ENCODE measurements around the gene NUP205.

Gene NUP205

GRCh38 chr7:135658564-135658963, 100.8 kb downstream of the NUP205 start:
- H2AFZ ChIP-seq (ENCODE audit: low read depth), result no peak overlapping the region
- no peak overlapping the region for H3K4me3 ChIP-seq (IDR thresholded peaks at IDR 0.05; ENCODE audit: insufficient read depth, low read depth, low read length)
- peaks cover 11% of the 10 kb centered on the region; the same call in 1 of the 2 replicates for H3K79me2 ChIP-seq (ENCODE audit: insufficient read depth, low read depth)
- no peak for TF ChIP-seq CTCF (conservative IDR thresholded peaks at IDR 0.05; ENCODE audit: low read depth, low read length)
- H3K27me3 ChIP-seq (ENCODE audit: insufficient read depth, low read depth), result no peaks in the 10 kb centered on the region
- H3K9ac ChIP-seq, result no peak overlapping the region
- H3K27ac ChIP-seq, result no peak overlapping the region
- no peaks in the 10 kb centered on the region for H4K20me1 ChIP-seq (ENCODE audit: insufficient read depth)
- no peaks in the 10 kb centered on the region for H3K36me3 ChIP-seq (ENCODE audit: insufficient read depth)
- no peak overlapping the region for H3K4me2 ChIP-seq
- H3K4me1 ChIP-seq (ENCODE audit: low read depth, poor library complexity, severe bottlenecking), result peaks cover 10% of the 10 kb centered on the region

GRCh38 chr7:135659159-135659846, 101.6 kb downstream of the NUP205 start:
- peaks cover 16% of the 10 kb centered on the region; the same call in 1 of the 2 replicates for H3K79me2 ChIP-seq (ENCODE audit: insufficient read depth, low read depth)
- no peaks in the 10 kb centered on the region for H3K27me3 ChIP-seq (ENCODE audit: insufficient read depth, low read depth)
- no peaks in the 10 kb centered on the region for H3K36me3 ChIP-seq (ENCODE audit: insufficient read depth)
- no peak overlapping the region for H3K9ac ChIP-seq
- H3K27ac ChIP-seq, result no peak overlapping the region
- no peak overlapping the region for H3K4me3 ChIP-seq (IDR thresholded peaks at IDR 0.05; ENCODE audit: insufficient read depth, low read depth, low read length)
- TF ChIP-seq CTCF (conservative IDR thresholded peaks at IDR 0.05; ENCODE audit: low read depth, low read length), result no peak
- H2AFZ ChIP-seq (ENCODE audit: low read depth), result no peak overlapping the region
- H4K20me1 ChIP-seq (ENCODE audit: insufficient read depth), result no peaks in the 10 kb centered on the region
- H3K4me1 ChIP-seq (ENCODE audit: low read depth, poor library complexity, severe bottlenecking), result peaks cover 12% of the 10 kb centered on the region
- no peak overlapping the region for H3K4me2 ChIP-seq

GRCh38 chr7:135661311-135662122, 103.8 kb downstream of the NUP205 start:
- peaks cover 12% of the 10 kb centered on the region for H3K4me1 ChIP-seq (ENCODE audit: low read depth, poor library complexity, severe bottlenecking)
- no peak overlapping the region for H3K27ac ChIP-seq
- H3K9ac ChIP-seq, result peak overlapping the region; percentile 76; the same call in 1 of the 2 replicates
- H3K4me3 ChIP-seq (IDR thresholded peaks at IDR 0.05; ENCODE audit: insufficient read depth, low read depth, low read length), result no peak overlapping the region
- H3K4me2 ChIP-seq, result peak overlapping the region; percentile 39
- H2AFZ ChIP-seq (ENCODE audit: low read depth), result peak overlapping the region; percentile 85
- no peaks in the 10 kb centered on the region for H4K20me1 ChIP-seq (ENCODE audit: insufficient read depth)
- no peaks in the 10 kb centered on the region for H3K27me3 ChIP-seq (ENCODE audit: insufficient read depth, low read depth)
- H3K36me3 ChIP-seq (ENCODE audit: insufficient read depth), result no peaks in the 10 kb centered on the region
- TF ChIP-seq CTCF (conservative IDR thresholded peaks at IDR 0.05; ENCODE audit: low read depth, low read length), result no peak
- peaks cover 27% of the 10 kb centered on the region; the same call in 1 of the 2 replicates for H3K79me2 ChIP-seq (ENCODE audit: insufficient read depth, low read depth)

GRCh38 chr7:135662123-135662372, 104.3 kb downstream of the NUP205 start:
- Histone ChIP-seq H4K20me1 (ENCODE audit: insufficient read depth) (no peaks in the 10 kb centered on the region), H3K4me2 (peak overlapping the region; percentile 39), H2AFZ (ENCODE audit: low read depth) (peak overlapping the region; percentile 85), H3K79me2 (ENCODE audit: insufficient read depth, low read depth) (peaks cover 31% of the 10 kb centered on the region; the same call in 1 of the 2 replicates), H3K27me3 (ENCODE audit: insufficient read depth, low read depth) (no peaks in the 10 kb centered on the region), H3K4me3 (IDR thresholded peaks at IDR 0.05; ENCODE audit: insufficient read depth, low read depth, low read length) (peak overlapping the region; percentile 84), H3K9ac (peak overlapping the region; percentile 76; the same call in 1 of the 2 replicates), H3K36me3 (ENCODE audit: insufficient read depth) (no peaks in the 10 kb centered on the region), H3K27ac (no peak overlapping the region), H3K4me1 (ENCODE audit: low read depth, poor library complexity, severe bottlenecking) (peaks cover 12% of the 10 kb centered on the region)
- peak; percentile 71 for TF ChIP-seq CTCF (conservative IDR thresholded peaks at IDR 0.05; ENCODE audit: low read depth, low read length)

Data from KMS-11 (cell line).